ENCODE data around the gene KCNJ5.

DNA sequence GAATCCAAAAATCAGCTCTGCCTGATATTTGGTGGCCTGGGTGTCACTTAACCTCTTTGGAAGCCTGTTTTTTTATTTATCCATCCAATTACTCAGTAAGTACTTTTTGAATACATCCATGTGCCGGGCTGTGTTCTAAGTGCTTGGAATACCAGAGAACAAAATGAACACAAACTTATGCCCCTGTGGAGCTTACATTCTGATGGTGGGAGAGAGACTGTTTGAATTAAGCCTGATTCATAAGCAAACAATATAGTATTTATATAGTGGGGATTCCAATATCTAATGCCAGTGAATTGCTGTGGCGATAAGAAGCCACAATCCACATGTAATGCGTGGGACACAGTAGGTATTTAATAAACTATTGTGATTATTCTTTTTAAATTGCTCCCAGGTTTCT lies 19.4 kb downstream of the KCNJ5 start:
- TF ChIP-seq POLR2A (IDR thresholded peaks at IDR 0.05) = no peak
- no peak for TF ChIP-seq CTCF (IDR thresholded peaks at IDR 0.05)
